ENCODE measurements around the gene CYLD.

CYLD gene

DNA sequence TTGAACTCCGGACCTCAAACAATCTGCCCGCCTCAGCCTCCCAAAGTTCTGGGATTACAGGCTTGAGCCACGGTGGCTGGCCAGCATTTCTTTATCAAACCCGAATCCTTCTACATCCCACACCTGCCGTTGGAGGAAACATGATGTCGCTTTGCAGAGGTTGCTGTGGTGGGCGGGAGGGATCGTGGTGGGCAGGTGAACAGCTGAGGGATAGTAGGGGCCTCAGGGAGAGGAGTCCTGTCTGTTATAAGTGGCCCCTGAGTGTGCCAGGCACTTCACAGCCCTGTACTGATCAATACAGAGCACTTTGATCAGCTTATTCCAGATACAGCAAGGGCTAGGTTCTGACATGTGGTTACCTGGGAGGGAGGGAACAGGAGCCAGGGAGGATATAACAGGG lies 76.5 kb downstream of the CYLD start:
- no peak overlapping the region for H3K27ac ChIP-seq
- H3K27me3 ChIP-seq (ENCODE audit: insufficient read depth, low read depth, severe bottlenecking), result no peaks in the 10 kb centered on the region
- no peak overlapping the region for H3K4me3 ChIP-seq (ENCODE audit: low read depth, low read length)
- no peaks in the 10 kb centered on the region for H3K9me3 ChIP-seq (ENCODE audit: severe bottlenecking)
- no peak for DNase-seq
- no peak for TF ChIP-seq CTCF (IDR thresholded peaks at IDR 0.05; ENCODE audit: low read depth, low read length)
- no peaks in the 10 kb centered on the region for H3K36me3 ChIP-seq

- no peak for DNase-seq
- no peaks in the 10 kb centered on the region for H3K27me3 ChIP-seq (ENCODE audit: insufficient read depth, low read depth, severe bottlenecking)
- H3K4me3 ChIP-seq (ENCODE audit: low read depth, low read length), result no peak overlapping the region
- TF ChIP-seq CTCF (IDR thresholded peaks at IDR 0.05; ENCODE audit: low read depth, low read length), result no peak
- no peaks in the 10 kb centered on the region for H3K36me3 ChIP-seq
- H3K27ac ChIP-seq, result no peak overlapping the region
- H3K9me3 ChIP-seq (ENCODE audit: severe bottlenecking), result no peaks in the 10 kb centered on the region
Measured at GRCh38 chr16:50819706-50820105, 77.8 kb downstream of the CYLD start.

GRCh38 chr16:50820225-50820624 lies 78.3 kb downstream of the CYLD start:
- H3K9me3 ChIP-seq (ENCODE audit: severe bottlenecking), result no peaks in the 10 kb centered on the region
- no peak for DNase-seq
- no peaks in the 10 kb centered on the region for H3K27me3 ChIP-seq (ENCODE audit: insufficient read depth, low read depth, severe bottlenecking)
- TF ChIP-seq CTCF (IDR thresholded peaks at IDR 0.05; ENCODE audit: low read depth, low read length), result no peak
- no peak overlapping the region for H3K27ac ChIP-seq
- no peaks in the 10 kb centered on the region for H3K36me3 ChIP-seq
- H3K4me3 ChIP-seq (ENCODE audit: low read depth, low read length), result no peak overlapping the region

DNA sequence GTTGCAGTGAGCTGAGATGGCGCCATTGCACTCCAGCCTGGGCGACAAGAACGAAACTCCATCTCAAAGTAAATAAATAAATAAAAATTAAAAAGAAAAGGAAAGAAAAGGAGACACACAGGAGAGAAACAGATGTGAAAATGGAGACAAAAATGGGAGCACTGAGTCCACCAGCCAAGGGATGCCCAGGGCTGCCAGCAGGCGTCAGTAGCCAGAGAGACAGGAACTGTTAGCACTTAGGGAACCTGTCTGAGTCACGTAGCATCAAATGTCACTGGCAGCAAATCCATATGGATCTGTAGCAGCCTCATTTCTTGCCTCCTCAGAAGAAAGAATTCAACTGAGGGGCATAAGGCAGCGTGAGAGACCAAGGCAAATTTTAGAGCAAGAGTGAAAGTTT lies 79.7 kb downstream of the CYLD start:
- no peaks in the 10 kb centered on the region for H3K27me3 ChIP-seq (ENCODE audit: insufficient read depth, low read depth, severe bottlenecking)
- no peak overlapping the region for H3K27ac ChIP-seq
- no peak for DNase-seq
- TF ChIP-seq CTCF (IDR thresholded peaks at IDR 0.05; ENCODE audit: low read depth, low read length), result no peak
- no peaks in the 10 kb centered on the region for H3K36me3 ChIP-seq
- no peak overlapping the region for H3K4me3 ChIP-seq (ENCODE audit: low read depth, low read length)
- H3K9me3 ChIP-seq (ENCODE audit: severe bottlenecking), result no peaks in the 10 kb centered on the region

GRCh38 chr16:50822671-50823070 lies 80.8 kb downstream of the CYLD start:
- H3K9me3 ChIP-seq (ENCODE audit: severe bottlenecking), result no peaks in the 10 kb centered on the region

More at GRCh38 chr16:50822671-50823070, 80.8 kb downstream of the CYLD start:
- no peaks in the 10 kb centered on the region for H3K36me3 ChIP-seq
- H3K27me3 ChIP-seq (ENCODE audit: insufficient read depth, low read depth, severe bottlenecking), result no peaks in the 10 kb centered on the region
- TF ChIP-seq CTCF (IDR thresholded peaks at IDR 0.05; ENCODE audit: low read depth, low read length), result no peak
- no peak overlapping the region for H3K4me3 ChIP-seq (ENCODE audit: low read depth, low read length)
- no peak overlapping the region for H3K27ac ChIP-seq
- no peak for DNase-seq

All from WERI-Rb-1 (cell line).